Measurements from ENCODE around the gene BTBD18.

DNA sequence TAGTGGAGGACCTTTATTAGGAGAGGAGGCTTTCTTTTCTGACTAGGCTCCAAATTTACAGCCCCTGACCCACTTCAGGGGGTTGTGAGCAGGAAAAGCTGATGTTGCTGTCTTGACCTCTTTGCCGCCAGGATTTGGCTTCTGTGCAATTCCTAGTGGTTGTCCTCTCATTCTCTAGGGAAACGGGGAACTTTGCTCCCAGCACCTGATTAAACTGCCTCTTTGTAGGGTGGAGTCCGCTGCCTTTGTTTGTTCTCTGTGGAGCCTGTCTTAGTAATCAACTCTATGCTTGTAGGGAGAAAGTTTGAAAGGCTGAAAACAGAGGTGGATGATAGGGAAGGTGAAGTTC, 26.3 kb upstream of the BTBD18 start:
- TF ChIP-seq TOX (CRISPR knock-in tag; IDR thresholded peaks at IDR 0.05; ENCODE audit: borderline replicate concordance) (no peak), TCF4 (CRISPR knock-in tag; IDR thresholded peaks at IDR 0.05; ENCODE audit: borderline replicate concordance) (no peak), GLIS3 (CRISPR knock-in tag; IDR thresholded peaks at IDR 0.05) (no peak)
- TF ChIP-seq, protein P1, sequence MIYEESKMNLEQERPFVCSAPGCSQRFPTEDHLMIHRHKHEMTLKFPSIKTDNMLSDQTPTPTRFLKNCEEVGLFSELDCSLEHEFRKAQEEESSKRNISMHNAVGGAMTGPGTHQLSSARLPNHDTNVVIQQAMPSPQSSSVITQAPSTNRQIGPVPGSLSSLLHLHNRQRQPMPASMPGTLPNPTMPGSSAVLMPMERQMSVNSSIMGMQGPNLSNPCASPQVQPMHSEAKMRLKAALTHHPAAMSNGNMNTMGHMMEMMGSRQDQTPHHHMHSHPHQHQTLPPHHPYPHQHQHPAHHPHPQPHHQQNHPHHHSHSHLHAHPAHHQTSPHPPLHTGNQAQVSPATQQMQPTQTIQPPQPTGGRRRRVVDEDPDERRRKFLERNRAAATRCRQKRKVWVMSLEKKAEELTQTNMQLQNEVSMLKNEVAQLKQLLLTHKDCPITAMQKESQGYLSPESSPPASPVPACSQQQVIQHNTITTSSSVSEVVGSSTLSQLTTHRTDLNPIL (CRISPR knock-in tag; IDR thresholded peaks at IDR 0.05; ENCODE audit: low read depth) = no peak
- TF ChIP-seq, protein P2, sequence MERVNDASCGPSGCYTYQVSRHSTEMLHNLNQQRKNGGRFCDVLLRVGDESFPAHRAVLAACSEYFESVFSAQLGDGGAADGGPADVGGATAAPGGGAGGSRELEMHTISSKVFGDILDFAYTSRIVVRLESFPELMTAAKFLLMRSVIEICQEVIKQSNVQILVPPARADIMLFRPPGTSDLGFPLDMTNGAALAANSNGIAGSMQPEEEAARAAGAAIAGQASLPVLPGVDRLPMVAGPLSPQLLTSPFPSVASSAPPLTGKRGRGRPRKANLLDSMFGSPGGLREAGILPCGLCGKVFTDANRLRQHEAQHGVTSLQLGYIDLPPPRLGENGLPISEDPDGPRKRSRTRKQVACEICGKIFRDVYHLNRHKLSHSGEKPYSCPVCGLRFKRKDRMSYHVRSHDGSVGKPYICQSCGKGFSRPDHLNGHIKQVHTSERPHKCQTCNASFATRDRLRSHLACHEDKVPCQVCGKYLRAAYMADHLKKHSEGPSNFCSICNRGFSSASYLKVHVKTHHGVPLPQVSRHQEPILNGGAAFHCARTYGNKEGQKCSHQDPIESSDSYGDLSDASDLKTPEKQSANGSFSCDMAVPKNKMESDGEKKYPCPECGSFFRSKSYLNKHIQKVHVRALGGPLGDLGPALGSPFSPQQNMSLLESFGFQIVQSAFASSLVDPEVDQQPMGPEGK (CRISPR knock-in tag; IDR thresholded peaks at IDR 0.05; ENCODE audit: borderline replicate concordance) = no peak

All from SK-N-SH treated with all-trans-retinoic acid at 6 μM for 48 hours (cell line).